HepG2 (cell line): ENCODE measurements around the gene FGGY. TPM values are rescaled to one million over a fixed set of nuclear protein-coding genes. Genes with fewer than 3 reads are reported as not detected.

Source experiments
- ATAC-seq: fragments of 200-7000 bp; cut with Tn5 transposase; 3 replicates; pipeline ENCODE4 v1.9.1; 2020; ENCODE audit warnings: mild to moderate bottlenecking, moderate library complexity
- BruUV-seq: library from RNA; stranded (reverse); fragments of 400-500 nt; replicated peaks from 2 replicates; lab custom pipeline; 2021; lab: Mats Ljungman, UMichigan
- CTCF ChIA-PET: fragments of 300-600 bp; formaldehyde crosslinking; extraction: SDS; loops from one replicate; lab custom pipeline; 2021; ENCODE audit warnings: low total read pairs, inconsistent platforms, low intra/inter-chr PET ratio; lab: Yijun Ruan, JAX
- POLR2A ChIA-PET: fragments of 350-600 bp; sonication (Branson Sonifier 250); formaldehyde crosslinking; loops from one replicate; lab custom pipeline; 2020; ENCODE audit warnings: antibody characterized with exemption, inconsistent platforms; lab: Yijun Ruan, JAX
- DNase-seq: peaks from one replicate; pipeline ENCODE4 v3.0.0-alpha.2; 2015; ENCODE audit warnings: low spot score
- FAIRE-seq: peaks from 3 replicates; lab custom pipeline; 2011; peaks lifted over from hg19 to GRCh38; lab: Jason Lieb, UNC
- H2AFZ ChIP-seq: one replicate; pipeline ENCODE4 v1.6.1; 2011; ENCODE audit warnings: low read length, inconsistent platforms
- H3K27ac ChIP-seq: fragments of 300-600 bp; 3 replicates; pipeline ENCODE4 v1.8.0; 2011; ENCODE audit warnings: mixed run types, mild to moderate bottlenecking, mixed read lengths, low read length, inconsistent platforms; ENCODE audit not compliant: insufficient read depth; ENCODE audit errors: extremely low read length
- H3K27me3 ChIP-seq, 2 experiments: fragments of 200-600 bp in 1 of 2; 2 replicates in 1 of 2; 3 replicates in 1 of 2; pipeline versions ENCODE4 v1.6.0 to v1.8.0; 2011; ENCODE audit warnings: low read length in 2 of 2, mild to moderate bottlenecking in 2 of 2, moderate library complexity in 2 of 2, inconsistent platforms in 1 of 2; ENCODE audit not compliant: insufficient read depth in 2 of 2, control insufficient read depth in 1 of 2
- H3K36me3 ChIP-seq, 2 experiments: fragments of 200-600 bp in 1 of 2; replicated peaks in 1 of 2; 2 replicates in 1 of 2; 3 replicates in 1 of 2; pipeline versions ENCODE4 v1.5.1 to v1.8.0; 2011; ENCODE audit warnings: low read length in 2 of 2, inconsistent platforms in 1 of 2; ENCODE audit not compliant: insufficient read depth in 2 of 2, control insufficient read depth in 1 of 2
- H3K4me1 ChIP-seq: 2 replicates; pipeline ENCODE4 v1.5.1; 2012; ENCODE audit warnings: low read length, inconsistent platforms; ENCODE audit not compliant: insufficient read depth
- H3K4me2 ChIP-seq: 2 replicates; pipeline ENCODE4 v1.6.0; 2011; ENCODE audit warnings: low read depth, low read length, inconsistent platforms
- H3K4me3 ChIP-seq, 3 experiments: fragments of 200-600 bp in 1 of 3; sonication (generic), shearing (Covaris generic) in 1 of 3; replicated peaks in 1 of 3; 2 replicates each; pipeline ENCODE4 v1.5.1; 2011 to 2016; ENCODE audit warnings: low read length in 3 of 3, inconsistent platforms in 2 of 3, low read depth in 2 of 3, mild to moderate bottlenecking in 2 of 3, control low read depth in 1 of 3, mixed read lengths in 1 of 3; ENCODE audit not compliant: insufficient read depth in 1 of 3
- H3K79me2 ChIP-seq: one replicate; pipeline ENCODE4 v1.6.1; 2011; ENCODE audit warnings: low read length, inconsistent platforms; ENCODE audit not compliant: insufficient read depth
- H3K9ac ChIP-seq: 2 replicates; pipeline ENCODE4 v1.6.0; 2011; ENCODE audit warnings: mild to moderate bottlenecking, low read depth, low read length, inconsistent platforms; ENCODE audit not compliant: insufficient read depth
- H3K9me3 ChIP-seq: 2 replicates; pipeline ENCODE4 v1.5.1; 2012; ENCODE audit warnings: mild to moderate bottlenecking, low read length
- H4K20me1 ChIP-seq: 2 replicates; pipeline ENCODE4 v1.6.0; 2011; ENCODE audit warnings: inconsistent platforms, mild to moderate bottlenecking, low read length, moderate library complexity; ENCODE audit not compliant: insufficient read depth
- DNMT3B ChIP-seq: conservative IDR thresholded peaks from 2 replicates; pipeline ENCODE4 v1.6.1; 2016; ENCODE audit warnings: missing biosample characterization, control low read depth
- HIVEP1 ChIP-seq: sonication (generic); formaldehyde crosslinking; IDR thresholded peaks from 2 replicates; pipeline ENCODE4 v1.4.0; 2020; ENCODE audit warnings: mild to moderate bottlenecking, missing genetic modification reagents
- HMG20A ChIP-seq: IDR thresholded peaks from 2 replicates; pipeline ENCODE4 v1.6.1; 2016; ENCODE audit warnings: borderline replicate concordance
- SRSF1 ChIP-seq: fragments of 200-400 bp; formaldehyde crosslinking; optimal IDR thresholded peaks from 2 replicates; pipeline ENCODE3; 2017; ENCODE audit warnings: mild to moderate bottlenecking, low read depth, low read length, moderate library complexity
- ZNF121 ChIP-seq: sonication (generic); formaldehyde crosslinking; IDR thresholded peaks from 2 replicates; pipeline ENCODE4 v1.5.0; 2020; ENCODE audit warnings: mild to moderate bottlenecking, missing genetic modification reagents
- ZNF232 ChIP-seq: sonication (generic); formaldehyde crosslinking; IDR thresholded peaks from 2 replicates; pipeline ENCODE4 v1.4.0; 2020; ENCODE audit warnings: missing genetic modification reagents, borderline replicate concordance
- ZNF326 ChIP-seq: sonication (generic); formaldehyde crosslinking; IDR thresholded peaks from 2 replicates; pipeline ENCODE4 v1.4.0; 2020; ENCODE audit warnings: missing genetic modification reagents, borderline replicate concordance
- ZZZ3 ChIP-seq: sonication (generic); formaldehyde crosslinking; IDR thresholded peaks from 2 replicates; pipeline ENCODE4 v1.4.0; 2020; ENCODE audit warnings: missing genetic modification reagents, mild to moderate bottlenecking, borderline replicate concordance
- WGBS: methylation state at CpG from one replicate; pipeline ENCODE4 v1.1.6; 2017; ENCODE audit warnings: low lambda C conversion rate; 5-methylcytosine and 5-hydroxymethylcytosine counted together
- in situ Hi-C: cut with HindIII; loops from 2 replicates; pipeline ENCODE4 v1.10.0; 2017; ENCODE audit warnings: low pct_unique_long_range_greater_than_20kb; ENCODE audit not compliant: extremely low pct_ligation_motif_present
- intact Hi-C: fragments of 100-400 bp; cut with micrococcal nuclease; formaldehyde crosslinking; loops from one replicate; pipeline ENCODE4 v1.10.0; 2022; ENCODE audit not compliant: unreplicated experiment
- polyA plus RNA-seq, 8 experiments: library from polyadenylated mRNA; depleted of rRNA in 3 of 8; stranded (reverse) in 7 of 8; unstranded in 1 of 8; fragments of >200 nt; fragmentation: Illumina TruSeq in 4 of 8; extraction: Trizol in 4 of 8; gene quantifications; 2 replicates each; pipeline versions ENCODE4 v1.2.1 to v1.2.3, GENCODE V29; 2011 to 2016; ENCODE audit warnings: low read depth in 4 of 8, missing spikeins in 1 of 8, mixed read lengths in 1 of 8; ENCODE audit not compliant: insufficient read depth in 1 of 8
- total RNA-seq, 5 experiments: library from RNA; depleted of rRNA; stranded (reverse); fragments of >200 nt; fragmentation: Illumina TruSeq; extraction: Trizol; gene quantifications; 2 replicates each; pipeline ENCODE4 v1.2.3, GENCODE V29; 2016; ENCODE audit warnings: low read depth in 1 of 5
- TF ChIP-seq, protein P1 (sequence below), 2 experiments: sonication (generic) in 1 of 2; formaldehyde crosslinking in 1 of 2; IDR thresholded peaks; 2 replicates each; pipeline versions ENCODE4 v1.4.0 to v1.6.1; 2018 to 2020; ENCODE audit warnings: missing genetic modification reagents in 2 of 2, borderline replicate concordance in 1 of 2, low read depth in 1 of 2, mild to moderate bottlenecking in 1 of 2, missing biosample characterization in 1 of 2

The FGGY gene
- total and polyA plus RNA-seq, 2 of the 13 experiments (the other 11 are each of a cell fraction or from before 2014, with no cell fraction given), result 15.7 to 27.5 TPM

GRCh38 chr1:59492500-59492899, 195.6 kb downstream of the FGGY start:
- Histone ChIP-seq H3K79me2 (no peaks in the 10 kb centered on the region), H3K4me2 (no peak overlapping the region), H3K9ac (no peak overlapping the region), H3K27ac (no peak overlapping the region), H4K20me1 (no peaks in the 10 kb centered on the region), H3K4me3 (no peak overlapping the region), H2AFZ (no peak overlapping the region), H3K27me3 (no peaks in the 10 kb centered on the region), H3K36me3 (no peaks in the 10 kb centered on the region), H3K9me3 (peaks cover 5% of the 10 kb centered on the region; the same call in 1 of the 2 replicates), H3K4me1 (no peaks in the 10 kb centered on the region)
- in situ Hi-C loops (no loop called here), intact Hi-C loops (no loop called here)
- no peak for DNase-seq
- WGBS, result 61% methylated on average over 1 of the region's 1 CpG
- ChIA-PET POLR2A (no interaction called here), CTCF (no interaction called here)
- FAIRE-seq, result no peak
- no TSS peak for BruUV-seq
- no peak for TF ChIP-seq HMG20A (CRISPR knock-in tag)
- no peak for TF ChIP-seq ZNF326 (CRISPR knock-in tag)
- TF ChIP-seq ZZZ3 (CRISPR knock-in tag), result no peak
- no peak for TF ChIP-seq ZNF121 (CRISPR knock-in tag)
- TF ChIP-seq, protein P1, sequence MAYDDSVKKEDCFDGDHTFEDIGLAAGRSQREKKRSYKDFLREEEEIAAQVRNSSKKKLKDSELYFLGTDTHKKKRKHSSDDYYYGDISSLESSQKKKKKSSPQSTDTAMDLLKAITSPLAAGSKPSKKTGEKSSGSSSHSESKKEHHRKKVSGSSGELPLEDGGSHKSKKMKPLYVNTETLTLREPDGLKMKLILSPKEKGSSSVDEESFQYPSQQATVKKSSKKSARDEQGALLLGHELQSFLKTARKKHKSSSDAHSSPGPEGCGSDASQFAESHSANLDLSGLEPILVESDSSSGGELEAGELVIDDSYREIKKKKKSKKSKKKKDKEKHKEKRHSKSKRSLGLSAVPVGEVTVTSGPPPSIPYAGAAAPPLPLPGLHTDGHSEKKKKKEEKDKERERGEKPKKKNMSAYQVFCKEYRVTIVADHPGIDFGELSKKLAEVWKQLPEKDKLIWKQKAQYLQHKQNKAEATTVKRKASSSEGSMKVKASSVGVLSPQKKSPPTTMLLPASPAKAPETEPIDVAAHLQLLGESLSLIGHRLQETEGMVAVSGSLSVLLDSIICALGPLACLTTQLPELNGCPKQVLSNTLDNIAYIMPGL (CRISPR knock-in tag; IDR thresholded peaks at IDR 0.05; ENCODE audit: borderline replicate concordance in 1 of 2, low read depth in 1 of 2), result no peak
- TF ChIP-seq SRSF1, result no peak
- no peak for TF ChIP-seq DNMT3B (CRISPR knock-in tag)
- TF ChIP-seq HIVEP1 (CRISPR knock-in tag), result no peak
- TF ChIP-seq ZNF232, result no peak
- no peak for ATAC-seq
